Measurements from ENCODE around the gene SKIC8.

SKIC8 gene

DNA sequence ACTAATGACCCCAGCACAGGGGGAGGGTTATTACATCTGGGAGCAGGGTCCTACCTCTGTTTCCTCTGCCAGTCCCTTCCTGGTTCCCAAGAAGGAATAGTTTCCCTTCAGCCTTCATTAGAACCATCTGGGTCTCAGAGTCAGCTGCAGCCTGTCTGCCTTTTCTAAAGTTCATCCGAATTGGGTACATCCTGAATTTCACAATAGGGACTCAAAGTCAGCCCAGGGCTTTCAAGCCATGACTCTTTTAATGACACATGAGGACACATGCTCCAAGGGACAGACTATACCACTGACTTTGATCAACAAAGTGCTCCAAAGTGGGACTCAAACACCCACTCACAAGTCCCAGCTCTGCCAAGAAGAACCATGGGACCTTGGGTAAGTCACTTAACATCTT, 28.1 kb upstream of the SKIC8 start:
- TF ChIP-seq, protein P1, sequence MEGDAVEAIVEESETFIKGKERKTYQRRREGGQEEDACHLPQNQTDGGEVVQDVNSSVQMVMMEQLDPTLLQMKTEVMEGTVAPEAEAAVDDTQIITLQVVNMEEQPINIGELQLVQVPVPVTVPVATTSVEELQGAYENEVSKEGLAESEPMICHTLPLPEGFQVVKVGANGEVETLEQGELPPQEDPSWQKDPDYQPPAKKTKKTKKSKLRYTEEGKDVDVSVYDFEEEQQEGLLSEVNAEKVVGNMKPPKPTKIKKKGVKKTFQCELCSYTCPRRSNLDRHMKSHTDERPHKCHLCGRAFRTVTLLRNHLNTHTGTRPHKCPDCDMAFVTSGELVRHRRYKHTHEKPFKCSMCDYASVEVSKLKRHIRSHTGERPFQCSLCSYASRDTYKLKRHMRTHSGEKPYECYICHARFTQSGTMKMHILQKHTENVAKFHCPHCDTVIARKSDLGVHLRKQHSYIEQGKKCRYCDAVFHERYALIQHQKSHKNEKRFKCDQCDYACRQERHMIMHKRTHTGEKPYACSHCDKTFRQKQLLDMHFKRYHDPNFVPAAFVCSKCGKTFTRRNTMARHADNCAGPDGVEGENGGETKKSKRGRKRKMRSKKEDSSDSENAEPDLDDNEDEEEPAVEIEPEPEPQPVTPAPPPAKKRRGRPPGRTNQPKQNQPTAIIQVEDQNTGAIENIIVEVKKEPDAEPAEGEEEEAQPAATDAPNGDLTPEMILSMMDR (IDR thresholded peaks at IDR 0.05; ENCODE audit: low read depth, low read length) = no peak

DNA sequence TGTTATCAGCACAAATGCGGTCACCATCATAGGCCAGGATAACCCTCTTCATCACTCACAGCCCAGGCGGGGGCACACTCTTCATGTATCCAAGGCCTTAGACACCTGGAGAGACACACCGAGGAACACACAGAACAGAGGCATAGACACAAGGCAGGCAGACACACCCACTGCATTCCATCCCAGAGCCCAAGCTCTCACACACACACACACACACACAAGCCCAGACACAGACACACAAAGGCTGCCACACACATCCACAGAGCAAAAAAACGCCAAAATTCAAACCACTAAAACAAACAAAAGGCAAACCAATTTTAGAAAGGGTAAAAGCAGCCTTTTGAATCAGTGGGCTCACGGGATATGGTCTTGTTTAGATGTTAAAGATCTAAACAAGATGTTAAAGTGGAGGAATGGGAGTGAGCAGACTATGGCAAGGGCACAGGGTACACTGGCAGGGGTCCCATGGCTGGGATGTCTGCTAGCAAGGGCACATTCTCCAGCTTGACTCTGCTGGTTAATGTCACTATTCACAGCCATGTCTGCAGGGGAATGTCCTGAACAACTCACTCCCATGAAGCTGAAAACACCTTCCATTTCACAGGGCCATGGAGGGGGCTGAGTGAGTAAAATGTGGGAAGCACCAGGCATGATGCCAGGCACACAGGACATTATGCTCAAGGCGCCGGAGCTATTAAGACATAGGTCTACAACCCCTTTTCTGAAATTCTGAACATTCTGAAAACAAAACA, 25.9 kb upstream of the SKIC8 start:
- TF ChIP-seq, protein P1 (IDR thresholded peaks at IDR 0.05; ENCODE audit: low read depth, low read length) = no peak
- DNase-seq (ENCODE audit: extremely low read depth, low read depth) = no peak

More for the DNA sequence above, 28.1 kb upstream of the SKIC8 start:
- DNase-seq (ENCODE audit: extremely low read depth, low read depth) = peak; percentile 35

DNA sequence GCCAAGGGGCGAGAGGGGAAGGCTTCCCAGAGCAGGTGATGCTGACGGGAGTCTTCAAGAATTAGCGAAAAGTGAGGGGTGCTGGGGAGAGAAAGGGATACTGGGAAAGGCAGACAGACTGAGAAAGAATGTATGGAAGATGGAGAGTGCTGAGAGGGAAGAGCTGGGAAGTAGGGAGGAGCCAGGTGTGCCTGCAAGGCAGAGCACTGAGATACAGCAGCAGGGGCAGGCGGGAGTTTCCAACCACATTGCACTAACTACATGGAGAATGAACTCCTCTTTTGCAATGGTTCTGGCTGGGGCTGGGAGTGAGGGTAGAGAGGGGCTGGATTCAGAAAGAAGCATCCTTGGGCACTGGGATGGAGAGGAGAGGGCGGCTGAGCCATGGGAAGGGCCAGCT, 24.7 kb upstream of the SKIC8 start:
- no peak for DNase-seq (ENCODE audit: extremely low read depth, low read depth)
- TF ChIP-seq, protein P1 (IDR thresholded peaks at IDR 0.05; ENCODE audit: low read depth, low read length) = no peak

DNA sequence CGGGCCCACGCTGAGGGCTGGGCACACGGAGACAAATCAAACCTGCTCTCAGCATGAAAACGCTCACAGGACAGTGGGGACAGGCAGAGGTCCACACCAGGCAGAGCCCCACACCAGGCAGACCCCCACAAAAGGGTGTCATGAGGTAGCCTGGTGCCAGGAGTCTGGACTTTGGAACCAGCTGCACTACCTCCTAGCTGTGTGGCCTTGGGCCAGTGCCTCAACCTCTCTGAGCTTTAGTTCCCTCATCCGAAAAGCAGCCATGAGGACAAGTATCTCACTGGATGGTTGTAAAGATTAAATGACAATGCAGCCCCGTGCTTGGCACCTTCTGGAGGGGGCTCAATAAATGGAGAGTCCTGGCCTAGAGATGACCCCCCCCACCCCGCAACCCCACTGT, 24.3 kb upstream of the SKIC8 start:
- TF ChIP-seq, protein P1 (IDR thresholded peaks at IDR 0.05; ENCODE audit: low read depth, low read length) = no peak
- DNase-seq (ENCODE audit: extremely low read depth, low read depth) = no peak

DNA sequence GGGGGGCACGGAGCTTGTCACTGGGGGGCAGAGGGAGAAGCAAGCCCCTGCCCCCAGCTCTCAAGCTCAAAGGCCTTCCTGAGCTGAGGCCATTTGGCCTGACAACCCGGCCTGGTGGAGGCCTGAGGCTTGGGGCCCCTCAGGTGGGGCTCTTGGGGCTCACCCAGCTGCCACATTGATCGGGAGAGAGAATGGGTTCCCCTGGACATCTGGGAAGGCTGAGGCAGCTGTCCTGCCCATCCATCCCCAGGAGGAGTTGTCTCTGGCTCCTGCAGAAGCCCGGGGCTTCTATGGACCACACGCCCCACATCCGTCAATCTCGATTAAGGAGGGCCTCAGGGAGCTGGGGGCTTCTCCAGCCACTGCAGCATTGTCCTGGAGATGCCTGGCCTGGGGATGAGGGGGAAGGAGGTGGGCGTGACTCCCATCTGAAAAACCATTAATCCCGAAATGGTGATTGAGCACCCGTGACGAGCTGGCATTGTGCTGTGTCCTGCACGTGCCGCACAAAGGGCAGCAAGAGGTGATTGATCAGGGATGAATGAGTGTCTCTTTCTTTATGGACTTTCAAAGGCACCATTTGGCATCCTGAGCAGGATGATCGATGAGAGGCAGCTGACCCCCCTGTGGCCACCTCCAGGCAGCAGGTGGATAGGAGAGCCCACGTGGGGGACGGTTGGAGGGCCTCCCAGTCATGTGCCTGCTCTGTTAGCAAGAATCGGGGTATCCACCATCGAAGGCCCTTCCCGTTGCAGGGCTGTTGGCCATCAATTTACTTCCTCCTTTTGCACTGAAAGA, 23.5 kb upstream of the SKIC8 start:
- no peak for DNase-seq (ENCODE audit: extremely low read depth, low read depth)
- TF ChIP-seq, protein P1 (IDR thresholded peaks at IDR 0.05; ENCODE audit: low read depth, low read length) = no peak

DNA sequence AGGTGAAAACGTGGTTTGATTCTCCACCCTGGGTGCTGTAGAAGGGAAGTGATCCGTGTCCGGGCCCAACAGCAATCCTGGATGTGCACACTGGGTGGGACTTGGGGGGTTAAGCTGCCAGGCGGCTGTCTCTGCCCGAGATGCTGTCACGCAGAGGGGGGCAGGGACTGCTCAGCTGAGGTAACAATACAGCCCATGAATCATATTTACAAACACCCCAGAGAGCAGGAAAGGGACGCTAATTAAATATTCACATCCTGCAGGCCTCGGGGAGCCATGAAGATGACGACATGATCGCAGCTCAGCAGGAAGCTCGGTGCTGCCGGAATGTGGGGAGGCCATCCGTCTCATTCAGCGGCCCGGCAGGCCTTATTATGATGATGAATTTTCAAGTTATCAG, 22.8 kb upstream of the SKIC8 start:
- TF ChIP-seq, protein P1 (IDR thresholded peaks at IDR 0.05; ENCODE audit: low read depth, low read length) = no peak
- DNase-seq (ENCODE audit: extremely low read depth, low read depth) = no peak

DNA sequence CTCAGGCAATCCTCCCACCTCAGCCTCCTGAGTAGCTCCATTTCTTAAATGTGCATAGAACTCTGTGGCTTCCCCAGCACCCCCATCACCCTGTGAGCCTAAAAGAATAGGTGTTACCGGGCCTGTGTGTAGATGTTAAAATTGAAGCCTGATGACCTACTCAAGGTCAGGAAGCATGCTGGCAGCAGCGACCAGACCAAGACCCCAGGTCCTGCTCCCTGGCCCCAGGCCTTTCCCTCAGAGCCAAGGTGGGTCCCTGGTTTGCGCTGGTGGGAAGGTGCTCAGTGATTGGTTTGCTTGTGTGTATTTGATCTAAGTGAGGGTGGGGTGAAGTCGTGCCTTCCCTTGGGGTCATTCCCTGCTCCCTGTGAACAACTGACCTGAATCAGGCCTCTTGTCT, 22.4 kb upstream of the SKIC8 start:
- TF ChIP-seq, protein P1 (IDR thresholded peaks at IDR 0.05; ENCODE audit: low read depth, low read length) = no peak
- no peak for DNase-seq (ENCODE audit: extremely low read depth, low read depth)

Measured in AG09319 (cell line).